Spinal cord (tissue), 10 donors: ENCODE measurements around the gene CDC42SE2. TPM values are rescaled to one million over a fixed set of nuclear protein-coding genes. Genes with fewer than 3 reads are reported as not detected.
"Not testable (repeated sequence)": the region's sequence is repeated elsewhere in the genome, so short reads cannot be mapped to it uniquely, and the experiment has no call there.

Experiments
- DNase-seq, 6 donors: peaks; one replicate each; pipeline versions ENCODE4 v3.0.0 to v3.0.0-alpha.2; 2013 to 2015; ENCODE audit warnings: low spot score in 6 of 6, low read depth in 4 of 6
- H3K27ac ChIP-seq: one replicate; pipeline ENCODE4 v1.5.1; 2013; ENCODE audit warnings: low read depth, low read length, control low read depth
- H3K27me3 ChIP-seq: one replicate; pipeline ENCODE4 v1.6.1; 2013; ENCODE audit warnings: low read length; ENCODE audit not compliant: control insufficient read depth, insufficient read depth
- H3K36me3 ChIP-seq: one replicate; pipeline ENCODE4 v1.6.1; 2013; ENCODE audit warnings: low read length; ENCODE audit not compliant: control insufficient read depth, insufficient read depth
- H3K4me1 ChIP-seq: one replicate; pipeline ENCODE4 v1.6.1; 2013; ENCODE audit warnings: low read length; ENCODE audit not compliant: control insufficient read depth, insufficient read depth
- H3K4me3 ChIP-seq: one replicate; pipeline ENCODE4 v1.5.1; 2013; ENCODE audit warnings: low read depth, low read length, control low read depth
- H3K9me3 ChIP-seq: one replicate; pipeline ENCODE4 v1.6.1; 2013; ENCODE audit warnings: low read length; ENCODE audit not compliant: control insufficient read depth, insufficient read depth
- WGBS: methylation state at CpG from one replicate; pipeline ENCODE4 v1.1.5; 2013; ENCODE audit warnings: missing lambda C conversion rate; ENCODE audit not compliant: insufficient coverage; 5-methylcytosine and 5-hydroxymethylcytosine counted together
- polyA plus RNA-seq, 2 donors: library from polyadenylated mRNA; unstranded; fragments of 120-200 nt; gene quantifications; one replicate each; pipeline ENCODE4 v1.2.1, GENCODE V29; 2013; ENCODE audit not compliant: insufficient read length in 2 of 2
- total RNA-seq, 2 donors: library from RNA; depleted of rRNA in 1 of 2; stranded (reverse); fragments of 120-200 nt in 1 of 2; fragments of >200 nt in 1 of 2; gene quantifications; one replicate each; pipeline versions ENCODE4 v1.2.3 to v1.2.4, GENCODE V29; 2013 to 2014
- donor health status: healthy.

The CDC42SE2 gene
- total and polyA plus RNA-seq, 4 donors, result 35.1 to 89.5 (median 52.9) TPM

DNA sequence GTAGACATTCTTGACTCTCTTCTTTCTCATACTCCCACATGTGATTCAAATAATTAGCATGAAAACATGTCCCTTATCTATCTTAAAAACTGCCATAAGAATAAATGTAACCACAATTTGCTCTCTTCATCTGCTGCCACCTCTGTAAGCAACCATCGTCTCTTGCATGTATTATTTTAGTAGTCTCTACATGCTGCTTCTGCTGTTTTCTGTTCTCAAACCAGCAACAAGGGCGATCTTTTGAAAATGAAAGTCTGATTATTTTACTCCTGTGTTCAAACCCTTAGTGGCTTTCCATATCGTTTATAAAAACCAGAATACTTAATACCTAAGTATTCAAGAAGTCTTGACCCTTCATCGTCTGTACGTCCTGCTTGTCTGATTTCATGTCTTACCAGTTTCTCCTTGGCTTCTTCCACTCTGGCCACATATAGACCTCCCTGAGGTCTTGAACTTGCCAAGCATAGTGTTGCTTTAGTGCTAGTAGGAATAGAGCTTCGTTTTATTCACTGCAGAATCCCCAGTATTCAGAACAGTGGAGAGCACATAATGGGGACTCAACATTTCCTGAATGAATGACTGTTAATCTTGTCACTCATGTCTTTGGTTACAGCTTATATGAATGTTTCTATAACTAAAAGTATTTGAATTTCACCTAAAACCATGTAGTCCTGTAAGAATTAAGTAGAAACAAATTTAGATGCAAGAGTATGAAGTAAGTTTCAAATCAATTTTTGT lies 10.6 kb downstream of the CDC42SE2 start:
- Histone ChIP-seq H3K4me1 (peaks cover 4% of the 10 kb centered on the region), H3K27ac (no peak overlapping the region), H3K9me3 (no peaks in the 10 kb centered on the region), H3K27me3 (no peaks in the 10 kb centered on the region), H3K4me3 (no peak overlapping the region), H3K36me3 (no peaks in the 10 kb centered on the region)
- 79% methylated on average over 5 of the region's 6 CpGs for WGBS
- DNase-seq, result no peak

DNA sequence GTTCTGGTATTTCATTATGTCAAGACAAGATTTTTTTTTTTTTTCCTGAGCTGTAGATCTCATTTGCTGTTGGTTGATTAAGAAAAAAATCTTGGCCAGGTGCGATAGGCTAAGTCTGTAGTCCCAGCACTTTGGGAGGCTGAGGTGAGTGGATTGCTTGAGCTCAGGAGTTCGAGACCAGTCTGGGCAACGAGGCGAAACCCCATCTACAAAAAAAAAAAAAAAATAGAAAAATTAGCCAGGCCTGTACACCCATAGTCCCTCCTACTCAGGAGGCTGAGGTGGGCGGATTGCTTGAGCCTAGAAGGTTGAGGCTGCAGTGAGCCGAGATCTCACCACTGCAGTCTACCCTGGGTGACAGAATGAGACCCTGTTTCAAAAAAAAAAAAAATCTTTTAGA lies 12.2 kb downstream of the CDC42SE2 start:
- no peak overlapping the region for H3K4me3 ChIP-seq
- DNase-seq, result no peak
- H3K27ac ChIP-seq, result no peak overlapping the region
- WGBS, result no CpG with 5 or more reads among the region's 6 CpGs
- no peaks in the 10 kb centered on the region for H3K27me3 ChIP-seq
- H3K4me1 ChIP-seq, result peaks cover 8% of the 10 kb centered on the region
- H3K36me3 ChIP-seq, result no peaks in the 10 kb centered on the region
- no peaks in the 10 kb centered on the region for H3K9me3 ChIP-seq

DNA sequence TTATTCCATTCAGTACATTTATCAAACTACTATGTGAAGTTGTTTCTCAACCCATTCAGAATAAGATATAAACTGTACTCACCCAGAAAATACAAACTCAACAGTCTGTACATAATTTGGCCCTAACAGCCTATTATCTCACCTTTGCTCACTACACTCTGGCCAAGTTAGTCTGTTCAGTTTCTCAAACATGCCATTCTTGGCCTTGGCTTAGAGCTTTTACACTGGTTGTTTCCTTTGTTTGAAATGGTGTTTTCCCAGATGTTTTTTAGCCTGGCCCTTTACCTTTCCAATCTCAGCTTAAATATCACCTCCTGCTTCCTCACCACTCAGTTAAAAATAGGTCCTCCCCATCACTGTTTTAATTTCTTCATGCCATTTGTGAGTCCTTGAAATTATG lies 13.6 kb downstream of the CDC42SE2 start:
- Histone ChIP-seq H3K27me3 (no peaks in the 10 kb centered on the region), H3K27ac (no peak overlapping the region), H3K9me3 (no peaks in the 10 kb centered on the region), H3K4me3 (no peak overlapping the region), H3K36me3 (no peaks in the 10 kb centered on the region), H3K4me1 (peaks cover 8% of the 10 kb centered on the region)
- no peak for DNase-seq

DNA sequence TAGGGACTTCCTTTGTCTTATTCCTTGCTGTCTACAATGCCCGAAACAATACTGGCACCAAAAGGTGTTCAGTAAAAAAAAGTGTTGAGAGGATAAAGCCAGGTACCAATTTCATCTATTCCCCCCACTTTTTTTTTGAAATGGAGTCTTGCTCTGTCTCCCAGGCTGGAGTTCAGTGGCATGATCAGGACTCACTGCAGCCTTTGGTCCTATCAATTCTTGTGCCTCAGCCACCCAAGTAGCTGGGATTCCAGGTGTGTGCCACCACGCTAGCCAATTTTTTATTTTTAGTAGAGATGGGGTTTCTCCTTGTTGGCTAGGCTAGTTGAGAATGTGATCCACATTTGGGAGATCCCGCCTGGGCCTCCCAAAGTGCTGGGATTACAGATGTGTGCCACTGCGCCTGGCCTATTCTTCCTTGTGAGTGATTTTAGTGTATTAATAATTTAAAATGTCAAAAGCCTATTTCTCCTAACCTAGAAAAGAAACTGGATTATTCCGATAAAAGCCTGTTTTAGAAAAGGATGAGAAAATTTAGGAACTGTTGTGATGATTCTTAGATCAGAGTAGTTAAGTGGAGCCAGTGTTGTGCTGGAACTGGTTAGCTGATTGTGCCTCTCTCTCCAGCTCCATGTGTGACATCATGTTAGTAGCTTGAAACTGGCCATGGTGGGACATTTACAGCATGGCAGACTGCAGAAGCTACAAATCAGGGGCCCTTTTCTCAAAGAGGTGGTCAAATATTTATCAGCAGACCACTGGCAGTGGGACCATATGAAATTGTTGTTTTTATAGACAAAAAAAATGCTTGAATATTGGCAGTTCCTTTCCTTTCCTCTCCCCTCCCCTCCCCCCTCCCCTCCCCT lies 14.3 kb downstream of the CDC42SE2 start:
- H3K4me3 ChIP-seq, result no peak overlapping the region
- DNase-seq, result no peak
- H3K9me3 ChIP-seq, result no peaks in the 10 kb centered on the region
- 100% methylated on average over 1 of the region's 5 CpGs for WGBS
- no peak overlapping the region for H3K27ac ChIP-seq
- peaks cover 8% of the 10 kb centered on the region for H3K4me1 ChIP-seq
- no peaks in the 10 kb centered on the region for H3K36me3 ChIP-seq
- no peaks in the 10 kb centered on the region for H3K27me3 ChIP-seq

DNA sequence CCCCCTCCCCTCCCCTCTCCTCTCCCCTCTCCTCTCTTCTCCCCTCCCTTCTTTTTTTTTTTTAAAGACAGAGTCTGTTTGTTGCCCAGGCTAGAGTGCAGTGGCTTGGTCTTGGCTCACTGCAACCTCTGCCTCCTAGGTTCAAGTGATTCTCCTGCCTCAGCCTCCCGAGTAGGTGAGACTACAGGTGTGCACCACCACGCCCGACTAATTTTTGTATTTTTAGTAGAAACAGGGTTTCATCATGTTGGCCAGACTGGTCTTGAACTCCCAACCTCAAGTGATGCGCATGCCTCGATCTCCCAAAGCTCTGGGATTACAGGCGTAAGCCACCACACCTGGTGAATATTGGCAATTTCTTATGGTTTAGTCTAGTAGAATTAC lies 14.9 kb downstream of the CDC42SE2 start:
- DNase-seq, H3K4me3 ChIP-seq, H3K27ac ChIP-seq, H3K4me1 ChIP-seq, H3K27me3 ChIP-seq, H3K36me3 ChIP-seq, H3K9me3 ChIP-seq: not testable (repeated sequence)
- WGBS, result 100% methylated on average over 4 of the region's 6 CpGs

- DNase-seq, result no peak
- Histone ChIP-seq H3K4me3 (no peak overlapping the region), H3K4me1 (peaks cover 4% of the 10 kb centered on the region), H3K36me3 (no peaks in the 10 kb centered on the region), H3K9me3 (no peaks in the 10 kb centered on the region), H3K27ac (no peak overlapping the region), H3K27me3 (no peaks in the 10 kb centered on the region)
- WGBS, result no CpG with 5 or more reads among the region's 1 CpG
Observed at GRCh38 chr5:131279204-131279603, 15.4 kb downstream of the CDC42SE2 start.

DNA sequence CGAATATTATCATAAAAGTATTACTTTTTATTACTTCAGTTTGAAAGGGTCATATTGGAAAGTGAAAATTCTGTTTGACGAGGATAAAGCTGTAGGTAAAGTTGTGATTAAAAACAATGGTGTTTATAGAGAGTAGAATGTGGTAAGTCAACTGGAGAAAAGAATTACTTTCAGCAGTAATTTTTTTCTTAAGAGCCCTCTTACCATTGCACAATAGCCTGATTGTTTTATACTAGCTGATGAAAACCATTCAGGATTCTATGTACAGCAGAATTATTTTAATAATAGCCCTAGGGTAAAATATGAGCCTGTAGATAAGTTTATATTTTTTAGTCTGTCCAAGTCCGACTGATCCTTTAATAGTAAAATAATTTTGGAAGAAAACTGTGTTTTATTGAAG lies 16.6 kb downstream of the CDC42SE2 start:
- H3K27ac ChIP-seq, result no peak overlapping the region
- no CpG with 5 or more reads among the region's 3 CpGs for WGBS
- H3K9me3 ChIP-seq, result no peaks in the 10 kb centered on the region
- DNase-seq, result no peak
- H3K36me3 ChIP-seq, result no peaks in the 10 kb centered on the region
- peaks cover 4% of the 10 kb centered on the region for H3K4me1 ChIP-seq
- no peaks in the 10 kb centered on the region for H3K27me3 ChIP-seq
- H3K4me3 ChIP-seq, result no peak overlapping the region

DNA sequence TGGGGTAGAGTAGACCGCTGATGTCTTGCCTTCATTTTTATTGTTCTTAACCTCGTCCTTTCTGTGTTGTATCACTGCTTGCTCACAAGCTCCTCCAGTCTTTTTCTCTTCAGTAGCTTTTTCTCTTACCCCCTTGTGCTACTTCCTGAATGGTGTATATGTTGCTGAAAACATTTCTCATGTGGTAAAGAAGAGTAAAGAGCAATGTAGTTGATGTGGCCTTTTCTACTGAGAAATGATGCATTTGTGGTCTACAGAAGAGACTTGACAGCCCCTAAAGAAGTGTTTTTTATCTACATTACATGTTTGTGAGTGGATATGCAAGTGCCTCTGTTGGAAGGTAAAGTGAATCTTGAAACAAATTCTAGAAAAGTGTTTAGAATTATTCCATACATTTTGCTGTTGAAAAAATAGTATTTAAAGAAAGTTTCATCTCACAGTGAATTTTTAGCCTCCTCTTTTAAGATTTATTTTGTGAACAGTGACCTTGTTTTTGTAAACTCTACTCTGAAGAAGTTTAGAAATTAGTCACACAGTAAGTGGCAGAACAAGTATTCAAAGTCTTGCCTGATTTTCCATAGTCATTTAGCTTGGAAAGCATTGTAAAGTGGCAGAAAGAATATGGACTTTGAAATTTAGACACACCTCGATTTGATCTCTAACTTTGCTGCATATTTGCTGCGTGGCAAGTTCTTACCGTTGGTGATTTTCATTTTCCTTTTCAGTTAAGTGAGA lies 17.4 kb downstream of the CDC42SE2 start:
- no peak for DNase-seq
- H3K4me3 ChIP-seq, result no peak overlapping the region
- H3K4me1 ChIP-seq, result peaks cover 4% of the 10 kb centered on the region
- no peaks in the 10 kb centered on the region for H3K27me3 ChIP-seq
- no peaks in the 10 kb centered on the region for H3K36me3 ChIP-seq
- no peak overlapping the region for H3K27ac ChIP-seq
- 40% methylated on average over 1 of the region's 5 CpGs for WGBS
- H3K9me3 ChIP-seq, result no peaks in the 10 kb centered on the region

GRCh38 chr5:131281868-131282234 lies 18.0 kb downstream of the CDC42SE2 start:
- Histone ChIP-seq H3K4me1 (peaks cover 4% of the 10 kb centered on the region), H3K9me3 (no peaks in the 10 kb centered on the region), H3K4me3 (no peak overlapping the region), H3K27ac (no peak overlapping the region), H3K36me3 (no peaks in the 10 kb centered on the region), H3K27me3 (no peaks in the 10 kb centered on the region)
- WGBS, result no CpG with 5 or more reads among the region's 2 CpGs
- no peak for DNase-seq
